CD14-positive monocyte (primary cell): ENCODE data around the gene KIZ. TPM values are rescaled to one million over a fixed set of nuclear protein-coding genes. Genes with fewer than 3 reads are reported as not detected.

Source experiments
- DNase-seq, 3 donors: peaks; one replicate each; pipeline ENCODE4 v3.0.0-alpha.2; 2011 to 2022
- H2AFZ ChIP-seq: 2 replicates; pipeline ENCODE4 v1.6.0; 2012; ENCODE audit warnings: mild to moderate bottlenecking, low read depth, low read length, inconsistent platforms; ENCODE audit not compliant: insufficient read depth, poor library complexity, severe bottlenecking
- H3K27ac ChIP-seq, 2 donors: 1 replicate in 1 of 2; 2 replicates in 1 of 2; pipeline ENCODE4 v1.5.1; 2012 to 2013; ENCODE audit warnings: low read length in 2 of 2, control low read depth in 1 of 2, inconsistent platforms in 1 of 2, low read depth in 1 of 2, mild to moderate bottlenecking in 1 of 2
- H3K27me3 ChIP-seq, 2 donors: one replicate each; pipeline versions ENCODE4 v1.6.0 to v1.6.1; 2011 to 2013; ENCODE audit warnings: low read length in 2 of 2; ENCODE audit not compliant: control insufficient read depth in 2 of 2, insufficient read depth in 2 of 2
- H3K36me3 ChIP-seq, 2 donors: replicated peaks in 1 of 2; 1 replicate in 1 of 2; 2 replicates in 1 of 2; pipeline versions ENCODE4 v1.5.1 to v1.6.1; 2012 to 2013; ENCODE audit warnings: low read length in 2 of 2, control low read depth in 1 of 2, inconsistent platforms in 1 of 2, mild to moderate bottlenecking in 1 of 2; ENCODE audit not compliant: insufficient read depth in 2 of 2, control insufficient read depth in 1 of 2
- H3K4me1 ChIP-seq, 2 donors: 1 replicate in 1 of 2; 2 replicates in 1 of 2; pipeline versions ENCODE4 v1.5.1 to v1.6.1; 2012 to 2013; ENCODE audit warnings: low read length in 2 of 2, control low read depth in 1 of 2, inconsistent platforms in 1 of 2, mild to moderate bottlenecking in 1 of 2, moderate library complexity in 1 of 2; ENCODE audit not compliant: insufficient read depth in 2 of 2, control insufficient read depth in 1 of 2
- H3K4me2 ChIP-seq: replicated peaks from 2 replicates; pipeline ENCODE3; 2012; ENCODE audit warnings: low read length, moderate library complexity, mild to moderate bottlenecking; ENCODE audit not compliant: poor library complexity, severe bottlenecking; ENCODE audit errors: extremely low read depth
- H3K4me3 ChIP-seq, 3 experiments: fragments of 200-600 bp in 1 of 3; sonication (generic) in 1 of 3; replicated peaks in 1 of 3; 1 replicate in 2 of 3; 2 replicates in 1 of 3; pipeline ENCODE4 v1.5.1; 2011 to 2013; ENCODE audit warnings: low read length in 3 of 3, mild to moderate bottlenecking in 3 of 3, control low read depth in 2 of 3, low read depth in 2 of 3, inconsistent platforms in 1 of 3, moderate library complexity in 1 of 3
- H3K79me2 ChIP-seq: 2 replicates; pipeline ENCODE4 v1.6.0; 2012; ENCODE audit warnings: mild to moderate bottlenecking, control low read depth, inconsistent platforms, low read length, moderate library complexity; ENCODE audit not compliant: insufficient read depth
- H3K9ac ChIP-seq: 2 replicates; pipeline ENCODE4 v1.6.0; 2017; ENCODE audit warnings: low read length, mild to moderate bottlenecking; ENCODE audit not compliant: insufficient read depth, poor library complexity, severe bottlenecking
- H3K9me3 ChIP-seq, 2 donors: replicated peaks in 1 of 2; 1 replicate in 1 of 2; 2 replicates in 1 of 2; pipeline versions ENCODE4 v1.5.1 to v1.6.1; 2012 to 2013; ENCODE audit warnings: low read length in 2 of 2, control low read depth in 1 of 2; ENCODE audit not compliant: control insufficient read depth in 1 of 2, insufficient read depth in 1 of 2
- H4K20me1 ChIP-seq: 2 replicates; pipeline ENCODE4 v1.6.0; 2012; ENCODE audit warnings: mild to moderate bottlenecking, low read length, control low read depth, moderate library complexity; ENCODE audit not compliant: insufficient read depth
- H3K27ac Mint-ChIP-seq, 7 donors: one replicate each; pipeline ENCODE4 v1.8.0; 2020; ENCODE audit warnings: mild to moderate bottlenecking in 7 of 7, mixed read lengths in 7 of 7, moderate library complexity in 6 of 7, inconsistent platforms in 2 of 7
- H3K27me3 Mint-ChIP-seq, 3 donors: one replicate each; pipeline ENCODE4 v1.8.0; 2021 to 2022; ENCODE audit warnings: low read depth in 3 of 3, mild to moderate bottlenecking in 3 of 3, mixed read lengths in 3 of 3, moderate library complexity in 3 of 3, inconsistent platforms in 1 of 3
- H3K36me3 Mint-ChIP-seq, 2 donors: one replicate each; pipeline ENCODE4 v1.8.0; 2020; ENCODE audit warnings: mixed read lengths in 2 of 2, inconsistent platforms in 1 of 2, mild to moderate bottlenecking in 1 of 2
- H3K4me1 Mint-ChIP-seq: one replicate; pipeline ENCODE4 v1.8.0; 2020; ENCODE audit warnings: mild to moderate bottlenecking, mixed read lengths
- H3K4me3 Mint-ChIP-seq, 2 donors: one replicate each; pipeline ENCODE4 v1.8.0; 2020; ENCODE audit warnings: mild to moderate bottlenecking in 2 of 2, mixed read lengths in 2 of 2, moderate library complexity in 1 of 2
- H3K9me3 Mint-ChIP-seq, 7 donors: one replicate each; pipeline ENCODE4 v1.8.0; 2020 to 2022; ENCODE audit warnings: mixed read lengths in 7 of 7, mild to moderate bottlenecking in 6 of 7, moderate library complexity in 6 of 7, inconsistent platforms in 2 of 7
- CTCF ChIP-seq: fragments of 200-600 bp; IDR thresholded peaks from one replicate; pipeline ENCODE4 v1.8.0; 2022; ENCODE audit warnings: antibody characterized with exemption, mild to moderate bottlenecking
- WGBS: methylation state at CpG from one replicate; pipeline ENCODE4 v1.1.5; 2013; ENCODE audit warnings: missing lambda C conversion rate; ENCODE audit not compliant: insufficient coverage; 5-methylcytosine and 5-hydroxymethylcytosine counted together
- intact Hi-C, 2 donors: fragments of 100-400 bp; cut with micrococcal nuclease; formaldehyde crosslinking; loops; one replicate each; pipeline versions ENCODE4 v1.15.0 to v1.15.1; 2023
- polyA plus RNA-seq, 3 donors: library from polyadenylated mRNA; depleted of rRNA in 1 of 3; unstranded in 2 of 3; stranded (reverse) in 1 of 3; fragments of 300-500 nt in 2 of 3; fragments of >200 nt in 1 of 3; fragmentation: Illumina TruSeq in 2 of 3; gene quantifications; 1 replicate in 2 of 3; 2 replicates in 1 of 3; pipeline ENCODE4 v1.2.3, GENCODE V29; 2012 to 2021

KIZ gene
- polyA plus RNA-seq, 3 donors = 7.2 to 13.2 (median 10.2) TPM

GRCh38 chr20:21180248-21180647, 54.4 kb downstream of the KIZ start:
- H3K9ac ChIP-seq = no peak overlapping the region
- no peaks in the 10 kb centered on the region for H3K4me1 Mint-ChIP-seq

GRCh38 chr20:21181028-21181427, 55.1 kb downstream of the KIZ start:
- Histone ChIP-seq H3K27ac (no peak overlapping the region), H3K4me1 (no peaks in the 10 kb centered on the region), H3K36me3 (no peaks in the 10 kb centered on the region), H3K4me2 (no peak overlapping the region), H4K20me1 (no peaks in the 10 kb centered on the region), H3K27me3 (no peaks in the 10 kb centered on the region), H2AFZ (no peak overlapping the region), H3K9me3 (no peaks in the 10 kb centered on the region), H3K79me2 (no peaks in the 10 kb centered on the region), H3K9ac (no peak overlapping the region), H3K4me3 (no peak overlapping the region)
- 100% methylated on average over 1 of the region's 3 CpGs for WGBS
- Mint-ChIP-seq H3K36me3 (peaks cover 0 to 5% of the 10 kb centered on the region in 2 donors), H3K4me1 (no peaks in the 10 kb centered on the region), H3K9me3 (peaks cover 3 to 11% (median 7%) of the 10 kb centered on the region in 7 donors), H3K27ac (no peak overlapping the region), H3K27me3 (peaks cover 0 to 4% (median 1%) of the 10 kb centered on the region in 3 donors), H3K4me3 (no peak overlapping the region)
- no peak for TF ChIP-seq CTCF
- intact Hi-C loops = no loop called here
- no peak for DNase-seq

More at GRCh38 chr20:21180248-21180647, 54.4 kb downstream of the KIZ start:
- H3K4me1 ChIP-seq = no peaks in the 10 kb centered on the region
- H3K4me3 Mint-ChIP-seq = no peak overlapping the region
- peaks cover 3 to 11% (median 7%) of the 10 kb centered on the region in 7 donors for H3K9me3 Mint-ChIP-seq
- intact Hi-C loops = no loop called here
- H3K4me3 ChIP-seq = no peak overlapping the region
- H3K27ac ChIP-seq = no peak overlapping the region
- peaks cover 0 to 5% of the 10 kb centered on the region in 2 donors for H3K36me3 Mint-ChIP-seq
- H3K9me3 ChIP-seq = no peaks in the 10 kb centered on the region
- H3K36me3 ChIP-seq = no peaks in the 10 kb centered on the region
- H2AFZ ChIP-seq = no peak overlapping the region
- no peaks in the 10 kb centered on the region for H4K20me1 ChIP-seq
- H3K27me3 Mint-ChIP-seq = peaks cover 0 to 4% (median 1%) of the 10 kb centered on the region in 3 donors
- no peaks in the 10 kb centered on the region for H3K79me2 ChIP-seq
- no peak overlapping the region for H3K27ac Mint-ChIP-seq
- DNase-seq = no peak
- 93% methylated on average over 3 of the region's 6 CpGs for WGBS
- no peaks in the 10 kb centered on the region for H3K27me3 ChIP-seq
- TF ChIP-seq CTCF = no peak
- no peak overlapping the region for H3K4me2 ChIP-seq
